Measurements from ENCODE around the gene WWP2. TPM values are rescaled to one million over a fixed set of nuclear protein-coding genes. Genes with fewer than 3 reads are reported as not detected.

Gene WWP2
- total and polyA plus RNA-seq, 2 donors (not counting 3 experiments of a cell fraction or from before 2014, with no cell fraction given) = 17.9 to 44.9 TPM

DNA sequence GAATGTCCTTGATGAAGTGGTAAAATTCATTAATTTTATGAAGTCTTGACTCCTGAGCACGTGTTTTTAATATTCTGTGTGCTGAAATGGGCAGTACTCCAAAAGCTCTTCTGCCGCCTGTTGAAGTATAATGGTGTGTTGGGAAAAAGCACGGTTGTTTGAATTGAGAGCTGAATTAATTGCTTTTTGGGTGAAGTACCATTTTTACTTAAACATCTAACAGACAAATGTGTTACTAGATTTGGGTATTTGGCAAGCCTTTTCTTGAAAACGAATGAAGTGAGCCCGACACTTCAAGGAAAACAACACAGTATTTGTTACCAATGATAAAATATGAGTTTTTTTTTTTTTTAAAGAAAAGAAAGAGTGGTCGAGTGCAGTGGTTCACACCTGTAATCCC, 22.5 kb downstream of the WWP2 start:
- DNase-seq (ENCODE audit: low read depth, low spot score) = no peak
- CTCF ChIA-PET = interaction anchor here (1.2 kb wide), 1 partner anchor 146 kb away, joined by 5 read pairs; no protein-coding TSS in a partner anchor
- Histone ChIP-seq H4K20me1 (replicated peaks; ENCODE audit: control insufficient read depth, extremely low read depth, insufficient read depth, low read length) (no peaks in the 10 kb centered on the region), H3K9me1 (replicated peaks; ENCODE audit: control insufficient read depth, extremely low read depth, insufficient read depth, low read length) (no peaks in the 10 kb centered on the region), H3K79me2 (ENCODE audit: control insufficient read depth, insufficient read depth, low read length) (no peaks in the 10 kb centered on the region), H2AFZ (ENCODE audit: low read depth, low read length) (no peak overlapping the region), H3K9ac (replicated peaks; ENCODE audit: extremely low read depth, insufficient read depth, low read length) (no peak overlapping the region), H3K4me2 (ENCODE audit: insufficient read depth, low read length) (no peak overlapping the region), H3K4me3 (replicated peaks in 1 of 3; ENCODE audit: insufficient read depth in 1 of 3, low read depth in 1 of 3, low read length in 3 of 3) (no peak overlapping the region), H3K4me1 (ENCODE audit: control insufficient read depth, extremely low read depth, insufficient read depth, low read length) (no peaks in the 10 kb centered on the region), H3K27me3 (ENCODE audit: control insufficient read depth in 2 of 2, insufficient read depth in 2 of 2, low read length in 2 of 2) (no peaks in the 10 kb centered on the region), H3K9me3 (replicated peaks; ENCODE audit: control insufficient read depth, insufficient read depth, low read length) (no peaks in the 10 kb centered on the region), H3K36me3 (ENCODE audit: control insufficient read depth in 2 of 2, extremely low read depth in 1 of 2, insufficient read depth in 2 of 2, low read length in 2 of 2) (peaks cover 2 to 6% of the 10 kb centered on the region in 2 experiments), H3K27ac (ENCODE audit: insufficient read depth, low read depth, low read length) (no peak overlapping the region)
- dilution Hi-C loops (cut with MboI; ENCODE audit: extremely low pct_ligation_motif_present, low sequenced_read_pairs) = no loop called here
- no peak for FAIRE-seq
- TF ChIP-seq JUN (IDR thresholded peaks at IDR 0.05; ENCODE audit: borderline replicate concordance, insufficient read depth, insufficient read length, low read depth) (no peak), POLR2AphosphoS5 (IDR thresholded peaks at IDR 0.05; ENCODE audit: insufficient read depth, low read depth, low read length) (no peak)
- TF ChIP-seq, protein P1, sequence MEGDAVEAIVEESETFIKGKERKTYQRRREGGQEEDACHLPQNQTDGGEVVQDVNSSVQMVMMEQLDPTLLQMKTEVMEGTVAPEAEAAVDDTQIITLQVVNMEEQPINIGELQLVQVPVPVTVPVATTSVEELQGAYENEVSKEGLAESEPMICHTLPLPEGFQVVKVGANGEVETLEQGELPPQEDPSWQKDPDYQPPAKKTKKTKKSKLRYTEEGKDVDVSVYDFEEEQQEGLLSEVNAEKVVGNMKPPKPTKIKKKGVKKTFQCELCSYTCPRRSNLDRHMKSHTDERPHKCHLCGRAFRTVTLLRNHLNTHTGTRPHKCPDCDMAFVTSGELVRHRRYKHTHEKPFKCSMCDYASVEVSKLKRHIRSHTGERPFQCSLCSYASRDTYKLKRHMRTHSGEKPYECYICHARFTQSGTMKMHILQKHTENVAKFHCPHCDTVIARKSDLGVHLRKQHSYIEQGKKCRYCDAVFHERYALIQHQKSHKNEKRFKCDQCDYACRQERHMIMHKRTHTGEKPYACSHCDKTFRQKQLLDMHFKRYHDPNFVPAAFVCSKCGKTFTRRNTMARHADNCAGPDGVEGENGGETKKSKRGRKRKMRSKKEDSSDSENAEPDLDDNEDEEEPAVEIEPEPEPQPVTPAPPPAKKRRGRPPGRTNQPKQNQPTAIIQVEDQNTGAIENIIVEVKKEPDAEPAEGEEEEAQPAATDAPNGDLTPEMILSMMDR (IDR thresholded peaks at IDR 0.05; ENCODE audit: extremely low read depth in 1 of 2, insufficient read depth in 1 of 2, low read depth in 1 of 2, low read length in 2 of 2) = no peak
- intact Hi-C loops (cut with micrococcal nuclease) = no loop called here
- no TSS peak for BruUV-seq (replicated peaks)
- POLR2A ChIA-PET = no interaction called here

DNA sequence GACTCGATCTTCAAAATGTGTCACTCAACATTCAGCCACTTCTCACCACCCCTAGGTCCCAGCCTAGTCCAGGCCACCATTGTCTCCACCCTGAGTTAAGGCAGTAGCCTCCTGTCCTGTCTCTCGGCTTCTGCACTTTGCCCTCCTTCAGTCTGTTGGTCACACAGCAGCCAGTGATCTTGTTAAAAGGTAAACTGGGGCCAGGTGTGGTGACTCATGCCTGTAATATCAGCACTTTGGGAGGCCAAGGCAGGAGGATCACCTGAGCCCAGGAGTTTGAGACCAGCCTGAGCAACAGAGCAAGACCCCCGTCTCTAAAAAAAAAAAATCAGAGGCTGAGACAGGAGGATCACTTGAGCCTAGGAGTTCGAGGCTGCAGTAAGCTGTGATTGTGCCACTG, 25.8 kb downstream of the WWP2 start:
- H4K20me1 ChIP-seq (replicated peaks; ENCODE audit: control insufficient read depth, extremely low read depth, insufficient read depth, low read length) = no peaks in the 10 kb centered on the region
- H2AFZ ChIP-seq (ENCODE audit: low read depth, low read length) = no peak overlapping the region
- TF ChIP-seq POLR2A (IDR thresholded peaks at IDR 0.05; ENCODE audit: low read depth, low read length) = no peak
- TF ChIP-seq GATA2 (IDR thresholded peaks at IDR 0.05; ENCODE audit: insufficient read depth, insufficient read length, low read depth, low read length) = no peak
- TF ChIP-seq, protein P2, sequence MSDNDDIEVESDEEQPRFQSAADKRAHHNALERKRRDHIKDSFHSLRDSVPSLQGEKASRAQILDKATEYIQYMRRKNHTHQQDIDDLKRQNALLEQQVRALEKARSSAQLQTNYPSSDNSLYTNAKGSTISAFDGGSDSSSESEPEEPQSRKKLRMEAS (IDR thresholded peaks at IDR 0.05; ENCODE audit: insufficient read depth, insufficient read length) = no peak
- no peak for TF ChIP-seq JUN (IDR thresholded peaks at IDR 0.05; ENCODE audit: borderline replicate concordance, insufficient read depth, insufficient read length, low read depth)
- TF ChIP-seq EZH2 (IDR thresholded peaks at IDR 0.05; ENCODE audit: borderline replicate concordance, low read depth, low read length, severe bottlenecking) = no peak
- TF ChIP-seq, protein P1 (IDR thresholded peaks at IDR 0.05; ENCODE audit: extremely low read depth in 1 of 2, insufficient read depth in 1 of 2, low read depth in 1 of 2, low read length in 2 of 2) = no peak
- no peak for TF ChIP-seq FOS (IDR thresholded peaks at IDR 0.05; ENCODE audit: borderline replicate concordance, insufficient read depth, low read length)
- TF ChIP-seq POLR2AphosphoS5 (IDR thresholded peaks at IDR 0.05; ENCODE audit: insufficient read depth, low read depth, low read length) = no peak
- H3K4me2 ChIP-seq (ENCODE audit: insufficient read depth, low read length) = no peak overlapping the region
- no peak overlapping the region for H3K4me3 ChIP-seq (replicated peaks in 1 of 3; ENCODE audit: insufficient read depth in 1 of 3, low read depth in 1 of 3, low read length in 3 of 3)
- BruUV-seq (replicated peaks) = no TSS peak
- no peaks in the 10 kb centered on the region for H3K9me1 ChIP-seq (replicated peaks; ENCODE audit: control insufficient read depth, extremely low read depth, insufficient read depth, low read length)
- no peaks in the 10 kb centered on the region for H3K4me1 ChIP-seq (ENCODE audit: control insufficient read depth, extremely low read depth, insufficient read depth, low read length)
- no peak overlapping the region for H3K27ac ChIP-seq (ENCODE audit: insufficient read depth, low read depth, low read length)
- no peaks in the 10 kb centered on the region for H3K27me3 ChIP-seq (ENCODE audit: control insufficient read depth in 2 of 2, insufficient read depth in 2 of 2, low read length in 2 of 2)
- no peaks in the 10 kb centered on the region for H3K79me2 ChIP-seq (ENCODE audit: control insufficient read depth, insufficient read depth, low read length)
- H3K36me3 ChIP-seq (ENCODE audit: control insufficient read depth in 2 of 2, extremely low read depth in 1 of 2, insufficient read depth in 2 of 2, low read length in 2 of 2) = peaks cover 2 to 6% of the 10 kb centered on the region in 2 experiments
- FAIRE-seq (no peak), DNase-seq (ENCODE audit: low read depth, low spot score) (no peak)
- no peak overlapping the region for H3K9ac ChIP-seq (replicated peaks; ENCODE audit: extremely low read depth, insufficient read depth, low read length)
- intact Hi-C loops (cut with micrococcal nuclease) (no loop called here), dilution Hi-C loops (cut with MboI; ENCODE audit: extremely low pct_ligation_motif_present, low sequenced_read_pairs) (no loop called here)
- POLR2A ChIA-PET = no interaction called here
- CTCF ChIA-PET = interaction anchor here (1.7 kb wide), 1 partner anchor 8 kb away, joined by 6 read pairs; no protein-coding TSS in a partner anchor
- H3K9me3 ChIP-seq (replicated peaks; ENCODE audit: control insufficient read depth, insufficient read depth, low read length) = no peaks in the 10 kb centered on the region

All from endothelial cell of umbilical vein (primary cell).